A673 (cell line): ENCODE results near the gene CTSD. TPM values are rescaled to one million over a fixed set of nuclear protein-coding genes. Genes with fewer than 3 reads are reported as not detected.

Experiments
- BruUV-seq: library from RNA; stranded (reverse); fragments of 400-500 nt; replicated peaks from 2 replicates; lab custom pipeline; 2021; lab: Mats Ljungman, UMichigan
- CTCF ChIA-PET: fragments of 300-600 bp; sonication (Branson Sonifier 250); formaldehyde crosslinking; loops from one replicate; lab custom pipeline; 2022; ENCODE audit warnings: antibody characterized with exemption; lab: Charles Lee
- POLR2A ChIA-PET: fragments of 300-600 bp; sonication (Branson Sonifier 250); formaldehyde crosslinking; loops from one replicate; lab custom pipeline; 2022; ENCODE audit warnings: antibody characterized with exemption; ENCODE audit not compliant: low non-redundant PET; lab: Charles Lee
- DNase-seq: peaks from one replicate; pipeline ENCODE4 v3.0.0-alpha.2; 2015; ENCODE audit warnings: low spot score
- H3K27ac ChIP-seq: fragments of 200-600 bp; sonication (generic); 2 replicates; pipeline ENCODE4 v1.5.1; 2016; ENCODE audit warnings: mixed run types, low read depth, mild to moderate bottlenecking, mixed read lengths, antibody characterized with exemption, low read length; ENCODE audit not compliant: poor library complexity, severe bottlenecking
- H3K27me3 ChIP-seq: fragments of 200-600 bp; sonication (generic); replicated peaks from 2 replicates; pipeline ENCODE4 v1.6.1; 2017; ENCODE audit warnings: mixed run types, low read depth, mild to moderate bottlenecking, mixed read lengths, antibody characterized with exemption, low read length; ENCODE audit not compliant: insufficient read depth, poor library complexity
- H3K36me3 ChIP-seq: fragments of 200-600 bp; sonication (generic); 2 replicates; pipeline ENCODE4 v1.6.1; 2016; ENCODE audit warnings: mixed run types, mild to moderate bottlenecking, mixed read lengths, antibody characterized with exemption, low read length; ENCODE audit not compliant: insufficient read depth, poor library complexity, severe bottlenecking
- H3K4me1 ChIP-seq: fragments of 200-600 bp; sonication (generic); 2 replicates; pipeline ENCODE4 v1.6.1; 2017; ENCODE audit warnings: mixed run types, mild to moderate bottlenecking, mixed read lengths, antibody characterized with exemption, low read length; ENCODE audit not compliant: insufficient read depth, poor library complexity, severe bottlenecking
- H3K4me3 ChIP-seq: fragments of 200-600 bp; sonication (generic); 2 replicates; pipeline ENCODE4 v1.5.1; 2016; ENCODE audit warnings: low read depth, mixed run types, mild to moderate bottlenecking, mixed read lengths, low read length; ENCODE audit not compliant: poor library complexity, severe bottlenecking
- H3K9me3 ChIP-seq: fragments of 200-600 bp; sonication (generic); 2 replicates; pipeline ENCODE4 v1.6.1; 2016; ENCODE audit warnings: mixed run types, low read depth, mild to moderate bottlenecking, mixed read lengths, antibody characterized with exemption, low read length; ENCODE audit not compliant: poor library complexity, severe bottlenecking
- EZH2 ChIP-seq: fragments of 200-600 bp; sonication (generic); IDR thresholded peaks from 2 replicates; pipeline ENCODE4 v1.6.1; 2017; ENCODE audit warnings: borderline replicate concordance, low read depth, mild to moderate bottlenecking, mixed read lengths, antibody characterized with exemption, low read length; ENCODE audit not compliant: poor library complexity, severe bottlenecking
- intact Hi-C: fragments of 100-400 bp; cut with micrococcal nuclease; formaldehyde crosslinking; loops from one replicate; pipeline ENCODE4 v1.10.0; 2022; ENCODE audit not compliant: unreplicated experiment
- total RNA-seq: library from RNA; stranded (reverse); gene quantifications from 2 replicates; pipeline ENCODE4 v1.2.3, GENCODE V29; 2021
- TF ChIP-seq, protein P1 (sequence below): fragments of 300-800, 200-600 bp; sonication (generic); conservative IDR thresholded peaks from 2 replicates; pipeline ENCODE4 v1.5.1; 2017; ENCODE audit warnings: low read depth, mild to moderate bottlenecking, antibody characterized with exemption, low read length, moderate library complexity, mixed read lengths

The CTSD gene
- total RNA-seq, 1 experiment from 2014 or later = 159 TPM

DNA sequence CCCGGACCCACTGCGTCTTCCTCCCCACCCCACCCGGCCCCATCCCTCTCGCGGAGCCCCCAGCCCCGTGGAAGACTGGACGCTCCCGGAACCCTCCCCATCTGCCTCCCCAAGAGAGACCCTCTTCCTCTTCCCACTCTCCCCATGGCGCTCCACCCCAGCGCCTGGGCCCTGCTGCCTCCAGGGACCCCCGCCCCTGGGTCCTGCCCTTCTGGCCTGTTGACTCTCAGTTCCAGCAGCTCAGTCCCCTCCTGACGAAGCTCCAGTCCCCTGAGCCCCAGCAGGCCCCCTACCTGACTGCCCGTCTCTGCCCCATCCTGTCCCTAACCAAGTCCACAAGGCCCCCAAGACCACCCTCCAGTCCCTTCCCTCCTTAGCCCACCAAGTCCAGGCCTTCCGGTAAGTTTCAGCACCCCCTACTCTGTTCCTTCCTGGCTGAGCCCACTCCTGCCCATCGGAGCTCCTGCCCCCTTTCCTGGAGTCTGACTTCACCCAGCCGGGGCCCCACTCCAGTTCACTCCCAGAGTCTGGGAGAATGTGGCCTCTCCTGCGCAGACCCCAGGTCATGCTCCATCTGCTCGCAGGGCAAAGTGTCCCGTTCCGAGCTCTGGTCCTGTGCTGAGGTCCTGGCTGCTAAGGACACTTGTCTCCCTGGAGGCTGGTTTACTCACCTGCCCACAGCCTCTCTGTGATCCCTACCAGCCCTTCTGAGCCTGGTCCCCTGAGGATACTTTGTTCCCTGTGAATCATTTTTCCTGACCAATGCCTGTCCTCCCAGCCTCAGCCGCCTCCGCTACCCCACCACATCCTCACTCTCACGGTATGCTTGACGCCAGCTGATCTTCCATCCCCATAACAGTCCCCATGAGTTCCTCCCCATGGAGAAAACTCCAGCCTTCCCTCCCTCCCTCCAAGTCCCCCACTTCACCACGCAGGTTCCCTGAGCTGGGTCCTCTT, 14.1 kb downstream of the CTSD start:
- intact Hi-C loops = no loop called here
- no peaks in the 10 kb centered on the region for H3K36me3 ChIP-seq
- TF ChIP-seq, protein P1, sequence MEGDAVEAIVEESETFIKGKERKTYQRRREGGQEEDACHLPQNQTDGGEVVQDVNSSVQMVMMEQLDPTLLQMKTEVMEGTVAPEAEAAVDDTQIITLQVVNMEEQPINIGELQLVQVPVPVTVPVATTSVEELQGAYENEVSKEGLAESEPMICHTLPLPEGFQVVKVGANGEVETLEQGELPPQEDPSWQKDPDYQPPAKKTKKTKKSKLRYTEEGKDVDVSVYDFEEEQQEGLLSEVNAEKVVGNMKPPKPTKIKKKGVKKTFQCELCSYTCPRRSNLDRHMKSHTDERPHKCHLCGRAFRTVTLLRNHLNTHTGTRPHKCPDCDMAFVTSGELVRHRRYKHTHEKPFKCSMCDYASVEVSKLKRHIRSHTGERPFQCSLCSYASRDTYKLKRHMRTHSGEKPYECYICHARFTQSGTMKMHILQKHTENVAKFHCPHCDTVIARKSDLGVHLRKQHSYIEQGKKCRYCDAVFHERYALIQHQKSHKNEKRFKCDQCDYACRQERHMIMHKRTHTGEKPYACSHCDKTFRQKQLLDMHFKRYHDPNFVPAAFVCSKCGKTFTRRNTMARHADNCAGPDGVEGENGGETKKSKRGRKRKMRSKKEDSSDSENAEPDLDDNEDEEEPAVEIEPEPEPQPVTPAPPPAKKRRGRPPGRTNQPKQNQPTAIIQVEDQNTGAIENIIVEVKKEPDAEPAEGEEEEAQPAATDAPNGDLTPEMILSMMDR = no peak
- TF ChIP-seq EZH2 = no peak
- CTCF ChIA-PET = no interaction called here
- peaks cover 39% of the 10 kb centered on the region for H3K27me3 ChIP-seq
- no peak overlapping the region for H3K4me3 ChIP-seq
- H3K27ac ChIP-seq = no peak overlapping the region
- no peaks in the 10 kb centered on the region for H3K4me1 ChIP-seq
- H3K9me3 ChIP-seq = no peaks in the 10 kb centered on the region
- no TSS peak for BruUV-seq
- POLR2A ChIA-PET = no interaction called here
- no peak for DNase-seq

GRCh38 chr11:1748636-1749394, 14.9 kb downstream of the CTSD start:
- Histone ChIP-seq H3K4me1 (no peaks in the 10 kb centered on the region), H3K27ac (no peak overlapping the region), H3K4me3 (no peak overlapping the region), H3K9me3 (no peaks in the 10 kb centered on the region), H3K36me3 (no peaks in the 10 kb centered on the region), H3K27me3 (peaks cover 42% of the 10 kb centered on the region)
- TF ChIP-seq EZH2 = peak; percentile 74
- TF ChIP-seq, protein P1 = no peak
- no peak for DNase-seq
- no TSS peak for BruUV-seq
- POLR2A ChIA-PET = no interaction called here
- CTCF ChIA-PET = no interaction called here
- intact Hi-C loops = no loop called here

DNA sequence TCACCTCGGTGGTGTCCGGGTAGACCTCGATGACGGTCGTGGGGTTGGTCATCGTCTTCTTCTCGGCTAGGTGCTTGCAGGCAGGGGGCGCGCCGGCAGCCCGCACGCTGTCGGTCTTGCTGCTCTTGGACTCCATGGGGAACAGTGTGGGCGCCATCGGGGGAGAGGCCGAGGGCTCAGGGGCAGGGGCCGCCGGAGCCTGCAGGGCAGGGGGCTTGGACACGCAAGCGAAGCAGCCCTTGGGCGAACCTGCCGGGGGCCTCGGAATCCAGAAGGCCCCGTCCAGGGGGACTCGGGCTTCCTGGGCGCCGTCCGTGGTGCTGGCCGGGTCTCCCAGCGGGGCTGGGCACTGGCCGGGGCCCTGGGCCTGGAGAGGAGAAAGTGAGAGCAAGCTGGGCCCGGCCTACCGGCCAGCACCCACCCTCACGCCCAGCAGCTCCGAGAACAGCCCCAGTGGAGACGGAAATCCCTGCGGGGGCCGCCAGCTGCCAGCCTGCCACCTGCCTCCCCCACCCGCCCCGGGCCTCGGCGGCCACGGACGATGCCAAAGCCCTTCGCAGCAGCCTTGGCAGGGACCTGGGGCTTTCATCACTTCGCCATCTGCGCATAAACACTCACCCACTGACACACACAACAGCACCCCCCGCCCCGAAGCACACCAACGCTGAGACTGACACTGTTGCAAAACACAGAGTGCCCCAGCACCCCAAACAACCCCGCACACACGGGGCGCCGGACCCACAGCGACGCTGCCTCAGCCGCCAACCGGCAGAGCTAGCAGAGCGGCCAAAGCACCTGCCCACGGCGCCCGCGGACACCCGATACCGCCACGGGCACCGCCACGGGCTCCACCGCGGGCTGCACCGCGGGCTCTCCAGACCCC, 15.7 kb downstream of the CTSD start:
- ChIA-PET CTCF (no interaction called here), POLR2A (no interaction called here)
- DNase-seq = no peak
- H3K36me3 ChIP-seq = no peaks in the 10 kb centered on the region
- H3K4me3 ChIP-seq = no peak overlapping the region
- TF ChIP-seq, protein P1 = no peak
- no TSS peak for BruUV-seq
- no peak overlapping the region for H3K27ac ChIP-seq
- H3K9me3 ChIP-seq = no peaks in the 10 kb centered on the region
- peaks cover 42% of the 10 kb centered on the region for H3K27me3 ChIP-seq
- intact Hi-C loops = no loop called here
- H3K4me1 ChIP-seq = no peaks in the 10 kb centered on the region
